Activated T-cell treated with anti-CD3 and anti-CD28 coated beads for 24 hours (primary cell): ENCODE data around the gene OR2A25.

ENCODE experiments used
- DNase-seq: peaks from one replicate; pipeline ENCODE4 v3.0.0-alpha.2; 2020; ENCODE audit warnings: low read depth

Gene OR2A25

GRCh38 chr7:144074374-144074773 is 4.8 kb downstream of the OR2A25 start:
- no peak for DNase-seq

GRCh38 chr7:144085978-144086377 is 16.4 kb downstream of the OR2A25 start, which contains the start of gene OR2A12:
OR2A12 (plus strand) TSS chr7:144086278; CDS start chr7:144095108, 8,830 bp downstream.
- DNase-seq = no peak

GRCh38 chr7:144086730-144087129 is 17.1 kb downstream of the OR2A25 start:
- no peak for DNase-seq

- DNase-seq = no peak
Measured at GRCh38 chr7:144087230-144087629, 17.6 kb downstream of the OR2A25 start.

GRCh38 chr7:144090667-144091066 is 21.1 kb downstream of the OR2A25 start:
- DNase-seq = no peak

- no peak for DNase-seq
Measured at GRCh38 chr7:144098776-144099175, 29.2 kb downstream of the OR2A25 start.

GRCh38 chr7:144100607-144101006 is 31.0 kb downstream of the OR2A25 start:
- DNase-seq = no peak

GRCh38 chr7:144102041-144102440 is 32.4 kb downstream of the OR2A25 start:
- no peak for DNase-seq

GRCh38 chr7:144105211-144105610 is 35.6 kb downstream of the OR2A25 start:
- DNase-seq = no peak

GRCh38 chr7:144109283-144109682 is 39.7 kb downstream of the OR2A25 start, which contains the start of gene OR2A2:
OR2A2 (plus strand) TSS chr7:144109583; CDS start chr7:144109583, 0 bp downstream.
- DNase-seq = no peak

GRCh38 chr7:144110272-144110671 is 40.7 kb downstream of the OR2A25 start:
- no peak for DNase-seq

GRCh38 chr7:144113651-144114050 is 44.0 kb downstream of the OR2A25 start:
- DNase-seq = no peak

GRCh38 chr7:144118341-144118740 is 48.7 kb downstream of the OR2A25 start:
- DNase-seq = no peak

- no peak for DNase-seq
Measured at GRCh38 chr7:144122876-144123275, 53.3 kb downstream of the OR2A25 start, which contains the start of gene OR2A14. OR2A14 (plus strand) TSS chr7:144123176; CDS start chr7:144129113, 5,937 bp downstream.
